Omental fat pad (tissue), 4 donors: ENCODE measurements around the gene SOCS6. TPM values are rescaled to one million over a fixed set of nuclear protein-coding genes. Genes with fewer than 3 reads are reported as not detected.

Source experiments
- ATAC-seq: fragments of 150-250 bp; one replicate; pipeline ENCODE4 v1.9.1; 2016; ENCODE audit warnings: mild to moderate bottlenecking, moderate library complexity; ENCODE audit not compliant: low FRiP score
- DNase-seq: peaks from one replicate; pipeline ENCODE4 v3.0.0-alpha.2; 2019; ENCODE audit warnings: low spot score
- total RNA-seq, 4 donors: library from RNA; depleted of rRNA; stranded (reverse); fragments of >200 nt; gene quantifications; one replicate each; pipeline ENCODE4 v1.1.0, GENCODE V29; 2016
- TF ChIP-seq, protein P1 (sequence below), 3 donors: fragments of 450-650 bp; IDR thresholded peaks; one replicate each; pipeline ENCODE4 v1.5.1; 2016 to 2017; ENCODE audit warnings: antibody characterized with exemption in 3 of 3, mild to moderate bottlenecking in 3 of 3, moderate library complexity in 2 of 3

SOCS6 gene
- total RNA-seq, 4 donors from 2014 or later = 14.7 to 21.1 (median 16.7) TPM

DNA sequence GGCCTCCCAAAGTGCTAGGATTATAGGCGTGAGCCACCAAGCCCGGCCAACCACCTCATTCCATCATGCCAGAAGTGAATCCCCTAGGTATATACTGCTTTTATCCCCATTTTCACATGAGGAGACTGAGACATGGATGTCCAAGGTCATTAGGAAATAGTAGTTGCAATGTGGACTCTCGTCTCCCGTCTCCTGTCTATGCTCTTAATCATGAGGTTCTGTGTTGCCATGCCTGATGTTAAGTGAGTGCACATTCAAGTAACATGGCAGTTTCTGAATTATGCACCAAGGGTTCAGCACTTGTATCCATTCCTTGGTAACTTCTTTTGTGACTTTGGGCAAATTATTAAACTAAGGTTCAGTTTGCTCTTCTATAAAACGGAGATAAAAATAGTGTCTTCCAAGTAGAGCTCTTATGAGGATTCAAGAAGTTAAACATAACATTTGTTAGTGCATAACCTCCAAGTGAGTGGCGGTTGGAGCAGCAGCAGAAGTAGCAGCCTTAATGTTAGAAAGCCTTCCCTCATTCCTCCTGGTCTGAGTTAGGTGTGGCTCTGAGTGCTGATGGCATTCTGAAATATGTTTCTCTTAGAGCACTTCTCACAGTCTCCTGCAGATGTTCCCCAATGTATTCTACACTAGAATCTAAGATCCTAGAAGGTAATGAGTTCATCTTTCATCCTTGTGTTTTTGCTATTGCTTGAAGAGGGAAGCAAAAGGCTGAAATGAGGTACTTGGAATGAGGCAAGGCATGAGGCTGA, 21.9 kb downstream of the SOCS6 start:
- ATAC-seq = no peak
- DNase-seq = no peak
- TF ChIP-seq, protein P1, sequence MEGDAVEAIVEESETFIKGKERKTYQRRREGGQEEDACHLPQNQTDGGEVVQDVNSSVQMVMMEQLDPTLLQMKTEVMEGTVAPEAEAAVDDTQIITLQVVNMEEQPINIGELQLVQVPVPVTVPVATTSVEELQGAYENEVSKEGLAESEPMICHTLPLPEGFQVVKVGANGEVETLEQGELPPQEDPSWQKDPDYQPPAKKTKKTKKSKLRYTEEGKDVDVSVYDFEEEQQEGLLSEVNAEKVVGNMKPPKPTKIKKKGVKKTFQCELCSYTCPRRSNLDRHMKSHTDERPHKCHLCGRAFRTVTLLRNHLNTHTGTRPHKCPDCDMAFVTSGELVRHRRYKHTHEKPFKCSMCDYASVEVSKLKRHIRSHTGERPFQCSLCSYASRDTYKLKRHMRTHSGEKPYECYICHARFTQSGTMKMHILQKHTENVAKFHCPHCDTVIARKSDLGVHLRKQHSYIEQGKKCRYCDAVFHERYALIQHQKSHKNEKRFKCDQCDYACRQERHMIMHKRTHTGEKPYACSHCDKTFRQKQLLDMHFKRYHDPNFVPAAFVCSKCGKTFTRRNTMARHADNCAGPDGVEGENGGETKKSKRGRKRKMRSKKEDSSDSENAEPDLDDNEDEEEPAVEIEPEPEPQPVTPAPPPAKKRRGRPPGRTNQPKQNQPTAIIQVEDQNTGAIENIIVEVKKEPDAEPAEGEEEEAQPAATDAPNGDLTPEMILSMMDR (IDR thresholded peaks at IDR 0.05) = no peak

DNA sequence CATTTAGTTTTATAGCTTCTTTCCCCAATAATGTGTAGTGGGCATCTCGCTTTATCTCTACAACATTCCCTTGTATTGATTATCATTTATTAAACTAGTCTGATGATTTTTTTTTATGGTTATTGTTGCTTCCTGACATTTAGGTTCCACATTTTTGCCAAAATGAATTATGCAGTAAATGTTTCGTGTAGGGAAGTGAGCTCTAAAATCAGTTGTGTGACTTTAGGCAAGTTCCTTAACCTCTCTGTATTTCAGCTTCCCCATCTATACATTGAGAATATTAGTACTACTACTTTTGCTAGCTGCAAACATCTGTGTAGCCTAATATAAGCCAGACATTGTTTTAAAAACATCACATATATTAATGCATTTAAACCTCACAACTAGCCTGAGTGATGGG, 22.9 kb downstream of the SOCS6 start:
- TF ChIP-seq, protein P1 (IDR thresholded peaks at IDR 0.05) = no peak
- DNase-seq = no peak
- no peak for ATAC-seq

DNA sequence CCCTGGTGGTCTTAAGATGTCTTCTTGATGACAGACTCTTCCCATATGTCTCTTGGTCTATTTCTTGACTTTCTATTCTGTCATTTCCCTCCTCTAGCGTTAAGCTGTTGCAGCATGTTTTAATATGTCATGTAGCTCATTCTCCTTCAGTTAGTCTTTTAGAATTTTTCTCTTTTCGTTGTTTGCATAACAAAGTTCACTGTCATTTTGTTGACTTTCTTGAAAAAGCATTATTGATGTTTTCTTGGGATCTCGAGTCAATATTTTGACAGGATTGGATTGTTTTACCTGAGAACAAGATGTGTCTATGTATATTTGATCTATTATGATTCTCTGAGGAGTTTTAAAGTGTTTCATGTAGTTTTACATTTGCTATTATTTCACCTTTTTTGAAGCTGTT, 24.8 kb downstream of the SOCS6 start:
- no peak for ATAC-seq
- TF ChIP-seq, protein P1 (IDR thresholded peaks at IDR 0.05) = no peak

DNA sequence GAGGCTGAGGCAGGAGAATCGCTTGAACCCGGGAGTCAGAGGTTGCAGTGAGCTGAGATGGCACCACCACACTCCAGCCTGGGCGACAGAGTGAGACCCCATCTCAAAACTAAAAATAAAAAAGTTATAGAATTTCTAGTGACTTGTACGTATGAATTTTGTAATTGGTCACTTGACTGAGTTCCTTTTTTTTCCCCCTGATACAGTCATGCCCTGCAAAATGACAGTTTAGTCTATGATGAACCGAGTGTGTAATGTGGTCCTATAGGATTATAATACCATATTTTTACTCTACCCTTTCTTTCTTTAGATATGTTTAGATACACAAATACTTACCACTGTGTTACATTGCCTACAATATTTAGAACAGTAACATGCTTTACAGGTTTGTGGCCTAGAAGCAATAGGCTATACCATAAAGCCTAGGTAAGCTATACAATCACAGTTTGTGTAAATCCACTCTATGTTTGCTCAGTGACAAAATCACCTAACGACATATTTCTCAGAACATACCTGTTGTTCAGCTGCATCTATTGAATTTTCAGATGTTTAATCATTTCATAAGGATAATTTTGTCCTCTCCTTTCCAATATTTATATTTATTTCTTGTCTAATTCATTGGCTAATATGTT, 25.4 kb downstream of the SOCS6 start:
- DNase-seq = no peak
- TF ChIP-seq, protein P1 (IDR thresholded peaks at IDR 0.05) = no peak
- ATAC-seq = no peak

More for the DNA sequence above, 24.8 kb downstream of the SOCS6 start:
- no peak for DNase-seq

DNA sequence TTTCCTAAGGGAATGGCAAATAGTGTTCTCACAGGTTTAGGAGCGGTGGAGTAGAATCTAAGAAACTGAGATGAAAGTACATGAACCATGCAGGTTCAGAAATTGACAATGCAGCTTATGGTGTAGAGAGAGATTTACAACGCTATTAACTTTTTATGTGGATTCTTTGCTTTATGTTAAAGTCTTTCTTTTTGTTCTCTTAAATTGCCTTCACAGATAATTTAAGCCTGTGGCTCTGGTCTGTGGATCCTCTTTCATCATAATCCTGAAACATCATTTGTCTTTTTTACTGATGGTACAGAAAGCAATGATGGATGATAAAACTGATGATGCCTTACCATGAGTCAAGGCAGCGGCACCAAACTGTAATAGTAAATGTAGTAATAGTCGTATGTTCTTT, 30.3 kb downstream of the SOCS6 start:
- TF ChIP-seq, protein P1 (IDR thresholded peaks at IDR 0.05) = no peak
- no peak for ATAC-seq

DNA sequence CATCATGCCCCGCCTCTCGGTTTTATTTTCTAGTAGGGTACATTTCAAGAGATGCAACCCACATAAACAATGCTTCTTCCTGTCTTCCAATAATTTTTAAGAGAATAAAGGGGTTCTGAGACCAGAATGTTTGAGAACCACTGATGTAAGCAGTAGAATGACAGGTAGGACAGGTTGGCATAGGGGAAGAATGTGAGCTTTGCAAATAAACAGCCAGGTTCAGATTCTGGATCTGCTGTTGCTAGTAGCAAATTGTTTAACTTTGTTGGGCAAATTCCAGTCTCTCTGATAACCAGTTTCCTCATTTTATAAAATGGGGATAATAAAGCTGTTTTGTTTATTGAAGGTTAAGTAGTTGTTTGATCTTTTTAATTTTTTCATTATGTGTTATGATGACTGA, 32.8 kb downstream of the SOCS6 start:
- ATAC-seq (no peak), DNase-seq (no peak)
- TF ChIP-seq, protein P1 (IDR thresholded peaks at IDR 0.05) = no peak

More for the DNA sequence above, 30.3 kb downstream of the SOCS6 start:
- no peak for DNase-seq

DNA sequence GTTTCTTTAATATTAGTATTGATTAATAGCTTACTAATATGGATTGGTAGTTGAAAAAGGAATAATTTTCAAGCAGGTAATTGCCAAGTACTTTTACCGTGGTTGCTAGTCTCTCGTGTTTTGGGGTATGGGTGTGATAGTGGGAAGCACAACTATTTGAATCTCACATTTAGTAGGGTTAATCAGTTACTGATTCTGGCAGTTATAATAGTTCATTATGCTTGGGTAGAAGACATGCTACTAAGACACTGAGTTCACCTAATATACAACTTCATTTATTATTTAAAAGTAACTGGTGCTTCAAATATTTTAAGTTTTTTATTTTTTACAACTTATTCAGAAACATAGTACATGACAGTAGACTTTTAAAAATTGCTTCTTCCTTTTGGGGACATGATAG, 33.5 kb downstream of the SOCS6 start:
- TF ChIP-seq, protein P1 (IDR thresholded peaks at IDR 0.05) = no peak
- ATAC-seq = no peak
- DNase-seq = no peak
